H1 (cell line): ENCODE measurements around the gene GRIFIN. TPM values are rescaled to one million over a fixed set of nuclear protein-coding genes. Genes with fewer than 3 reads are reported as not detected.

Experiments used
- CTCF ChIA-PET: fragments of 300-600 bp; sonication (Branson Sonifier 250); formaldehyde crosslinking; loops from one replicate; lab custom pipeline; 2021; ENCODE audit not compliant: partially characterized antibody; lab: Charles Lee
- POLR2A ChIA-PET: fragments of 300-600 bp; sonication (Branson Sonifier 250); formaldehyde crosslinking; loops from one replicate; lab custom pipeline; 2021; ENCODE audit warnings: inconsistent platforms; ENCODE audit not compliant: partially characterized antibody; lab: Charles Lee
- DNase-seq, 2 experiments: peaks; one replicate each; pipeline versions ENCODE4 v3.0.0 to v3.0.0-alpha.2; 2010 to 2022; ENCODE audit warnings: low spot score in 2 of 2, low read depth in 1 of 2, mixed read lengths in 1 of 2
- FAIRE-seq: peaks from 2 replicates; lab custom pipeline; 2011; peaks lifted over from hg19 to GRCh38; lab: Jason Lieb, UNC
- H2AFZ ChIP-seq: 2 replicates; pipeline ENCODE4 v1.8.1; 2012; ENCODE audit warnings: low read length, inconsistent platforms
- H2AK5ac ChIP-seq: 2 replicates; pipeline ENCODE4 v1.6.1; 2013; ENCODE audit warnings: low read depth, low read length
- H2BK120ac ChIP-seq: replicated peaks from 2 replicates; pipeline ENCODE3; 2013; ENCODE audit warnings: low read depth, low read length, inconsistent platforms
- H2BK12ac ChIP-seq: 2 replicates; pipeline ENCODE4 v1.6.1; 2013; ENCODE audit warnings: low read depth, low read length
- H2BK15ac ChIP-seq: 2 replicates; pipeline ENCODE4 v1.6.1; 2013; ENCODE audit warnings: low read length
- H2BK20ac ChIP-seq: 2 replicates; pipeline ENCODE4 v1.6.1; 2013; ENCODE audit warnings: low read length
- H2BK5ac ChIP-seq: 2 replicates; pipeline ENCODE4 v1.6.1; 2013; ENCODE audit warnings: low read depth, low read length
- H3K14ac ChIP-seq: 2 replicates; pipeline ENCODE4 v1.6.1; 2013; ENCODE audit warnings: inconsistent platforms; ENCODE audit not compliant: insufficient read length
- H3K18ac ChIP-seq: 2 replicates; pipeline ENCODE4 v1.6.1; 2013; ENCODE audit warnings: low read length; ENCODE audit errors: extremely low read depth
- H3K23ac ChIP-seq: 2 replicates; pipeline ENCODE4 v1.6.1; 2013; ENCODE audit warnings: inconsistent platforms; ENCODE audit not compliant: insufficient read length
- H3K23me2 ChIP-seq: 2 replicates; pipeline ENCODE4 v1.6.1; 2013; ENCODE audit warnings: low read depth, low read length
- H3K27ac ChIP-seq: 2 replicates; pipeline ENCODE4 v1.6.1; 2011; ENCODE audit warnings: low read depth, low read length, inconsistent platforms
- H3K27me3 ChIP-seq, 4 experiments: replicated peaks in 1 of 4; 1 replicate in 1 of 4; 2 replicates in 3 of 4; pipeline versions ENCODE4 v1.6.1 to v1.8.1; 2011 to 2013; ENCODE audit warnings: low read length in 3 of 4, mild to moderate bottlenecking in 3 of 4, inconsistent platforms in 2 of 4, mixed read lengths in 2 of 4, moderate library complexity in 1 of 4; ENCODE audit not compliant: control insufficient read depth in 3 of 4, insufficient read depth in 3 of 4; ENCODE audit errors: extremely low read depth in 1 of 4
- H3K36me3 ChIP-seq, 4 experiments: 2 replicates each; pipeline versions ENCODE4 v1.6.1 to v1.8.1; 2011 to 2013; ENCODE audit warnings: mild to moderate bottlenecking in 4 of 4, low read length in 3 of 4, moderate library complexity in 2 of 4, control low read depth in 1 of 4, inconsistent platforms in 1 of 4; ENCODE audit not compliant: insufficient read depth in 4 of 4, control insufficient read depth in 2 of 4
- H3K4ac ChIP-seq: replicated peaks from 2 replicates; pipeline ENCODE3; 2013; ENCODE audit warnings: low read length, low read depth, mixed read lengths, inconsistent platforms; ENCODE audit not compliant: insufficient read length
- H3K4me1 ChIP-seq, 4 experiments: replicated peaks in 1 of 4; 1 replicate in 1 of 4; 2 replicates in 3 of 4; pipeline versions ENCODE4 v1.6.1 to v1.8.1; 2011 to 2013; ENCODE audit warnings: low read length in 3 of 4, inconsistent platforms in 2 of 4, mixed read lengths in 1 of 4; ENCODE audit not compliant: insufficient read depth in 4 of 4, control insufficient read depth in 3 of 4
- H3K4me2 ChIP-seq, 2 experiments: 2 replicates each; pipeline versions ENCODE4 v1.6.1 to v1.8.1; 2011 to 2013; ENCODE audit warnings: low read depth in 2 of 2, low read length in 2 of 2, control low read depth in 1 of 2, inconsistent platforms in 1 of 2, mild to moderate bottlenecking in 1 of 2; ENCODE audit not compliant: insufficient read depth in 1 of 2
- H3K4me3 ChIP-seq, 4 experiments: fragments of 200-600, 300-600 bp in 1 of 4; sonication (generic), shearing (Covaris generic), sonication (Bioruptor Twin) in 1 of 4; 2 replicates each; pipeline versions ENCODE4 v1.5.1 to v1.8.1; 2011 to 2016; ENCODE audit warnings: low read length in 4 of 4, low read depth in 3 of 4, control low read depth in 2 of 4, inconsistent platforms in 2 of 4, mild to moderate bottlenecking in 2 of 4, mixed read lengths in 1 of 4, moderate library complexity in 1 of 4; ENCODE audit not compliant: insufficient read depth in 2 of 4; ENCODE audit errors: extremely low read depth in 1 of 4
- H3K56ac ChIP-seq: replicated peaks from 2 replicates; pipeline ENCODE3; 2013; ENCODE audit warnings: low read depth, mild to moderate bottlenecking, mixed read lengths, low read length, inconsistent platforms; ENCODE audit not compliant: insufficient read length
- H3K79me1 ChIP-seq: 2 replicates; pipeline ENCODE4 v1.6.1; 2013; ENCODE audit warnings: low read depth, low read length, control low read depth
- H3K79me2 ChIP-seq, 2 experiments: 2 replicates each; pipeline versions ENCODE4 v1.6.1 to v1.8.1; 2012 to 2013; ENCODE audit warnings: low read length in 2 of 2, mild to moderate bottlenecking in 2 of 2, inconsistent platforms in 1 of 2; ENCODE audit not compliant: insufficient read depth in 2 of 2, control insufficient read depth in 1 of 2
- H3K9ac ChIP-seq, 4 experiments: replicated peaks in 1 of 4; 1 replicate in 1 of 4; 2 replicates in 3 of 4; pipeline versions ENCODE4 v1.6.1 to v1.8.1; 2011 to 2013; ENCODE audit warnings: low read depth in 3 of 4, low read length in 3 of 4, control low read depth in 2 of 4, mild to moderate bottlenecking in 2 of 4, moderate library complexity in 2 of 4, inconsistent platforms in 1 of 4; ENCODE audit errors: extremely low read depth in 1 of 4
- H3K9me3 ChIP-seq, 2 experiments: 2 replicates each; pipeline versions ENCODE4 v1.6.1 to v1.8.1; 2012 to 2013; ENCODE audit warnings: mild to moderate bottlenecking in 2 of 2, moderate library complexity in 2 of 2, control low read depth in 1 of 2, inconsistent platforms in 1 of 2, low read depth in 1 of 2, low read length in 1 of 2, mixed read lengths in 1 of 2; ENCODE audit not compliant: insufficient read depth in 2 of 2
- H4K20me1 ChIP-seq, 2 experiments: replicated peaks in 1 of 2; 2 replicates each; pipeline versions ENCODE3 to v1.8.1; 2011 to 2013; ENCODE audit warnings: inconsistent platforms in 2 of 2, low read length in 2 of 2, mild to moderate bottlenecking in 1 of 2; ENCODE audit not compliant: insufficient read depth in 2 of 2, control insufficient read depth in 1 of 2
- H4K5ac ChIP-seq: 2 replicates; pipeline ENCODE4 v1.6.1; 2013; ENCODE audit warnings: low read length, low read depth, mixed read lengths, inconsistent platforms; ENCODE audit not compliant: insufficient read length
- H4K8ac ChIP-seq: 2 replicates; pipeline ENCODE4 v1.8.0; 2013; ENCODE audit warnings: mild to moderate bottlenecking, moderate library complexity, low read length, inconsistent platforms; ENCODE audit not compliant: insufficient read depth; ENCODE audit errors: extremely low read depth
- H4K91ac ChIP-seq: replicated peaks from 2 replicates; pipeline ENCODE3; 2013; ENCODE audit warnings: low read length, mixed read lengths, inconsistent platforms; ENCODE audit not compliant: insufficient read length
- JUN ChIP-seq: IDR thresholded peaks from 2 replicates; pipeline ENCODE4 v1.6.1; 2011; ENCODE audit warnings: low read depth, mild to moderate bottlenecking, improper control_type of control experiment, low read length
- JUND ChIP-seq: IDR thresholded peaks from 2 replicates; pipeline ENCODE4 v1.6.1; 2011; ENCODE audit warnings: mild to moderate bottlenecking, improper control_type of control experiment, low read length
- SUZ12 ChIP-seq: fragments of 200-600 bp; sonication (generic); IDR thresholded peaks from 2 replicates; pipeline ENCODE4 v1.6.1; 2012; ENCODE audit warnings: mild to moderate bottlenecking, inconsistent platforms, low read length, moderate library complexity, mixed read lengths
- TBP ChIP-seq: IDR thresholded peaks from 2 replicates; pipeline ENCODE4 v1.6.1; 2011; ENCODE audit warnings: low read depth, low read length, improper control_type of control experiment
- WGBS, 2 experiments: shearing (Covaris generic) in 1 of 2; methylation state at CpG; one replicate each; pipeline versions ENCODE4 v1.1.6 to v1.1.7; 2013 to 2015; ENCODE audit warnings: low lambda C conversion rate in 2 of 2, mixed read lengths in 2 of 2, inconsistent platforms in 1 of 2, low coverage in 1 of 2, missing lambda C conversion rate in 1 of 2; ENCODE audit not compliant: insufficient replicate concordance in 2 of 2, insufficient coverage in 1 of 2, insufficient read length in 1 of 2; ENCODE audit errors: extremely low coverage in 1 of 2, missing lambda C conversion rate in 1 of 2; 5-methylcytosine and 5-hydroxymethylcytosine counted together
- polyA plus RNA-seq, 7 experiments: library from polyadenylated mRNA; depleted of rRNA in 3 of 7; stranded (reverse) in 5 of 7; unstranded in 2 of 7; fragments of >200 nt in 5 of 7; fragments of 200-250 nt in 2 of 7; gene quantifications; 1 replicate in 5 of 7; 2 replicates in 1 of 7; 4 replicates in 1 of 7; pipeline versions ENCODE4 v1.2.1 to v1.2.3, GENCODE V29; 2011 to 2013; ENCODE audit warnings: missing spikeins in 2 of 7, mixed read lengths in 2 of 7
- total RNA-seq: library from RNA; stranded (reverse); fragmentation: NEBNext Ultra II Directional; extraction: Animal tissue kit (Norgen Biotek cat#: 25700); gene quantifications from 2 replicates; pipeline ENCODE4 v1.2.1, GENCODE V29; 2021

GRIFIN gene
- total and polyA plus RNA-seq, 2 of the 8 experiments (the other 6 are each of a cell fraction or from before 2014, with no cell fraction given) = not detected

DNA sequence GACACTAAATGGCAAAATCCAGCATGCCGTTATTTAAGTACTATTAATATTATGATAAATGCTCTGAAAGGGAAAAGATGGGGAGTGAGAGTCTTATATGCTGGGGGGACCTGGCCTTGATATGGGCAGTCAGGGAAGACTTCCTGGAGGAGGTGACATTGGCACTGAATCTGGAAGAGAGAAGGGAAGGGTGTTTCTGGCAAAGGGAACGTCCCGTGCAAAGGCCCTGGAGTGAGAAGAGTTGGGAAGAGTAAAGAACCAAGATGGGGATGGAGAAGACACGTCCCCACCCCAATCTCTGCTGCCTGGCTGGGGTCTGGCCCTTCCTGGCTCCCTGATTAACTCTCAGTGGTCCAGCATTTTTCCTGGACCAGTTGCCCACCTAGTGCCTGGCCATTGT, 5.0 kb upstream of the GRIFIN start:
- POLR2A ChIA-PET = interaction anchor here (2.1 kb wide), 1 partner anchor 11 kb away, joined by 6 read pairs; no protein-coding TSS in a partner anchor
- 0 out of 2 replicates have a peak overlapping the region, but pooled peaks have one; percentile 72 for H2BK15ac ChIP-seq
- H3K9ac ChIP-seq = no peak overlapping the region
- DNase-seq (no peak), FAIRE-seq (no peak)
- H3K56ac ChIP-seq = no peak overlapping the region
- H2BK20ac ChIP-seq = no peak overlapping the region
- no peak overlapping the region for H3K14ac ChIP-seq
- CTCF ChIA-PET = interaction anchor here (1.1 to 2.1 kb wide), 6 partner anchors 10 to 86 kb away, joined by 3 to 17 read pairs (median 4); no protein-coding TSS in a partner anchor
- no peak overlapping the region for H2AK5ac ChIP-seq
- H3K27ac ChIP-seq = no peak overlapping the region
- 91% methylated on average over 4 of the region's 4 CpGs; no CpG with 5 or more reads in 1 of the 2 experiments for WGBS, 2 experiments
- no peak overlapping the region for H3K18ac ChIP-seq
- no peaks in the 10 kb centered on the region for H3K79me2 ChIP-seq
- no peak overlapping the region for H2BK12ac ChIP-seq
- H3K79me1 ChIP-seq = no peaks in the 10 kb centered on the region
- H3K36me3 ChIP-seq = no peaks in the 10 kb centered on the region
- no peak overlapping the region for H3K4me3 ChIP-seq
- H4K8ac ChIP-seq = no peak overlapping the region
- peaks cover 0 to 19% (median 8%) of the 10 kb centered on the region in 4 experiments; a peak in 4 of 7 replicates for H3K4me1 ChIP-seq
- H3K4ac ChIP-seq = no peak overlapping the region
- H3K4me2 ChIP-seq = no peak overlapping the region
- no peak overlapping the region for H4K91ac ChIP-seq
- no peaks in the 10 kb centered on the region for H4K20me1 ChIP-seq
- no peak overlapping the region for H2BK120ac ChIP-seq
- no peak overlapping the region for H3K23ac ChIP-seq
- no peaks in the 10 kb centered on the region for H3K27me3 ChIP-seq
- H2AFZ ChIP-seq = no peak overlapping the region
- H2BK5ac ChIP-seq = no peak overlapping the region
- H3K9me3 ChIP-seq = no peaks in the 10 kb centered on the region; a peak in 1 of 4 replicates
- no peaks in the 10 kb centered on the region; the same call in 1 of the 2 replicates for H3K23me2 ChIP-seq
- H4K5ac ChIP-seq = no peak overlapping the region
- TF ChIP-seq TBP = no peak
- TF ChIP-seq JUND = no peak
- no peak for TF ChIP-seq SUZ12
- TF ChIP-seq JUN = no peak
